Naive thymus-derived CD4-positive, alpha-beta T cell (primary cell): Measurements from ENCODE around the gene CNIH4. TPM values are rescaled to one million over a fixed set of nuclear protein-coding genes. Genes with fewer than 3 reads are reported as not detected.

Source experiments
- ATAC-seq: fragments of 150-1000 bp; cut with Tn5 transposase; 2 replicates; pipeline ENCODE4 v1.10.0; 2021; ENCODE audit warnings: mild to moderate bottlenecking, moderate library complexity
- CTCF ChIA-PET: fragments of 350-600 bp; sonication (Branson Sonifier 250); formaldehyde crosslinking; loops from one replicate; lab custom pipeline; 2021; ENCODE audit warnings: antibody characterized with exemption; lab: Charles Lee
- POLR2A ChIA-PET: fragments of 350-600 bp; sonication (Branson Sonifier 250); formaldehyde crosslinking; loops from one replicate; lab custom pipeline; 2021; ENCODE audit warnings: antibody characterized with exemption, inconsistent platforms; lab: Charles Lee
- DNase-seq, 9 donors: peaks; one replicate each; pipeline versions ENCODE4 v3.0.0 to v3.0.0-alpha.2; 2020 to 2022; ENCODE audit warnings: mixed read lengths in 1 of 9
- H3K27ac ChIP-seq: one replicate; pipeline ENCODE4 v1.7.0; 2013; ENCODE audit warnings: mild to moderate bottlenecking, low read depth, low read length, moderate library complexity
- H3K27me3 ChIP-seq, 2 donors: one replicate each; pipeline ENCODE4 v1.7.0; 2013; ENCODE audit warnings: low read length in 2 of 2, mild to moderate bottlenecking in 2 of 2, moderate library complexity in 2 of 2; ENCODE audit not compliant: control insufficient read depth in 2 of 2, insufficient read depth in 2 of 2
- H3K36me3 ChIP-seq, 3 experiments: 1 replicate in 2 of 3; 2 replicates in 1 of 3; pipeline ENCODE4 v1.7.0; 2013; ENCODE audit warnings: low read length in 3 of 3, mild to moderate bottlenecking in 3 of 3, moderate library complexity in 1 of 3; ENCODE audit not compliant: insufficient read depth in 3 of 3, control insufficient read depth in 2 of 3
- H3K4me1 ChIP-seq, 2 donors: one replicate each; pipeline ENCODE4 v1.7.0; 2013; ENCODE audit warnings: low read length in 2 of 2, mild to moderate bottlenecking in 2 of 2, moderate library complexity in 1 of 2; ENCODE audit not compliant: control insufficient read depth in 2 of 2, insufficient read depth in 2 of 2
- H3K4me3 ChIP-seq: 2 replicates; pipeline ENCODE4 v1.7.0; 2013; ENCODE audit warnings: mild to moderate bottlenecking, low read length
- H3K9me3 ChIP-seq, 3 experiments: 1 replicate in 2 of 3; 2 replicates in 1 of 3; pipeline ENCODE4 v1.7.0; 2013; ENCODE audit warnings: low read length in 3 of 3; ENCODE audit not compliant: control insufficient read depth in 2 of 3
- H3K27ac Mint-ChIP-seq, 9 donors: one replicate each; pipeline ENCODE4 v1.8.0; 2020 to 2022; ENCODE audit warnings: mixed read lengths in 9 of 9, mild to moderate bottlenecking in 8 of 9, moderate library complexity in 5 of 9, inconsistent platforms in 2 of 9
- H3K27me3 Mint-ChIP-seq, 5 donors: one replicate each; pipeline ENCODE4 v1.8.0; 2021 to 2022; ENCODE audit warnings: mixed read lengths in 5 of 5, mild to moderate bottlenecking in 1 of 5
- H3K36me3 Mint-ChIP-seq, 5 donors: one replicate each; pipeline ENCODE4 v1.8.0; 2020 to 2022; ENCODE audit warnings: mixed read lengths in 5 of 5, mild to moderate bottlenecking in 3 of 5, inconsistent platforms in 1 of 5
- H3K4me1 Mint-ChIP-seq, 7 donors: one replicate each; pipeline ENCODE4 v1.8.0; 2020 to 2022; ENCODE audit warnings: mixed read lengths in 7 of 7, mild to moderate bottlenecking in 3 of 7, inconsistent platforms in 1 of 7
- H3K4me3 Mint-ChIP-seq, 10 donors: one replicate each; pipeline ENCODE4 v1.8.0; 2020 to 2022; ENCODE audit warnings: mild to moderate bottlenecking in 10 of 10, mixed read lengths in 10 of 10, moderate library complexity in 6 of 10, inconsistent platforms in 2 of 10
- H3K9me3 Mint-ChIP-seq, 11 donors: one replicate each; pipeline ENCODE4 v1.8.0; 2020 to 2022; ENCODE audit warnings: mixed read lengths in 11 of 11, mild to moderate bottlenecking in 4 of 11, inconsistent platforms in 1 of 11, moderate library complexity in 1 of 11
- intact Hi-C, 2 donors: fragments of 100-400 bp; cut with micrococcal nuclease; formaldehyde crosslinking; loops; one replicate each; pipeline ENCODE4 v1.15.1; 2023
- polyA plus RNA-seq, 2 donors: library from polyadenylated mRNA; unstranded; fragments of 300-500 nt; fragmentation: Illumina TruSeq; gene quantifications; one replicate each; pipeline ENCODE4 v1.2.3, GENCODE V29; 2021
- total RNA-seq, 6 experiments: library from RNA in 5 of 6; stranded (reverse) in 5 of 6; gene quantifications; 1 replicate in 5 of 6; 2 replicates in 1 of 6; pipeline ENCODE4 v1.2.3 and lab custom pipeline; 2021 to 2026

Gene CNIH4
- total and polyA plus RNA-seq, 7 experiments from 2014 or later: 28.1 to 44.8 (median 39.8) TPM

GRCh38 chr1:224353975-224354925, 2.4 kb upstream of the CNIH4 start:
- no peak overlapping the region for H3K4me3 ChIP-seq
- peaks cover 0 to 10% (median 4%) of the 10 kb centered on the region in 5 donors for H3K36me3 Mint-ChIP-seq
- H3K27ac Mint-ChIP-seq: peak overlapping the region in 2 of 9 donors; percentile 29 to 54
- H3K9me3 Mint-ChIP-seq: no peaks in the 10 kb centered on the region
- ATAC-seq (no peak), DNase-seq (no peak)
- no peaks in the 10 kb centered on the region for H3K27me3 Mint-ChIP-seq
- H3K4me1 Mint-ChIP-seq: peaks cover 19 to 41% (median 25%) of the 10 kb centered on the region in 7 donors
- H3K9me3 ChIP-seq: no peaks in the 10 kb centered on the region
- POLR2A ChIA-PET: interaction anchor here (0.8 to 1.2 kb wide), 2 partner anchors 8 to 79 kb away, joined by 3 read pairs; no protein-coding TSS in a partner anchor
- H3K4me1 ChIP-seq: peaks cover 16 to 19% of the 10 kb centered on the region in 2 donors
- no peaks in the 10 kb centered on the region for H3K27me3 ChIP-seq
- intact Hi-C loops: loop anchor here in 1 of 2 donors (10.0 kb wide), 1 partner anchor 271 kb away; no protein-coding TSS in a partner anchor
- no peak overlapping the region for H3K27ac ChIP-seq
- H3K4me3 Mint-ChIP-seq: peak overlapping the region in 1 of 10 donors; percentile 16
- CTCF ChIA-PET: interaction anchor here (0.6 kb wide), 1 partner anchor 188 kb away, joined by 3 read pairs; no protein-coding TSS in a partner anchor
- H3K36me3 ChIP-seq: no peaks in the 10 kb centered on the region

GRCh38 chr1:224357626-224358124, 996 bp downstream of the CNIH4 start:
- H3K4me1 Mint-ChIP-seq: peaks cover 30 to 65% (median 48%) of the 10 kb centered on the region in 7 donors
- H3K36me3 ChIP-seq: no peaks in the 10 kb centered on the region
- ChIA-PET POLR2A (interaction anchor here (0.8 to 3.1 kb wide), 8 partner anchors 9 to 76 kb away, joined by 3 to 13 read pairs (median 7); partner anchors contain the start of genes NVL and WDR26), CTCF (interaction anchor here (1.0 to 2.2 kb wide), 3 partner anchors 18 to 73 kb away, joined by 3 to 6 read pairs (median 3); no protein-coding TSS in a partner anchor)
- H3K27me3 ChIP-seq: no peaks in the 10 kb centered on the region
- H3K9me3 ChIP-seq: no peaks in the 10 kb centered on the region
- no peaks in the 10 kb centered on the region for H3K9me3 Mint-ChIP-seq
- H3K36me3 Mint-ChIP-seq: peaks cover 0 to 17% (median 9%) of the 10 kb centered on the region in 5 donors
- H3K4me1 ChIP-seq: peaks cover 16 to 27% of the 10 kb centered on the region in 2 donors
- H3K27ac ChIP-seq: peak overlapping the region; percentile 83
- ATAC-seq (no peak), DNase-seq (no peak)
- H3K27me3 Mint-ChIP-seq: no peaks in the 10 kb centered on the region
- peak overlapping the region; percentile 87 to 98 (median 92) for H3K4me3 Mint-ChIP-seq
- intact Hi-C loops: loop anchor here (2.0 to 10.0 kb wide), 5 partner anchors 17 to 1645 kb away; partner anchors contain the start of genes AIDA (in 1 of the 2) and BROX (in 1 of the 2)
- H3K4me3 ChIP-seq: peak overlapping the region; percentile 67
- peak overlapping the region; percentile 71 to 94 (median 86) for H3K27ac Mint-ChIP-seq

- no peaks in the 10 kb centered on the region for H3K36me3 ChIP-seq
- no peaks in the 10 kb centered on the region for H3K9me3 ChIP-seq
- intact Hi-C loops: loop anchor here in 1 of 2 donors (5.0 to 10.0 kb wide), 2 partner anchors 267 to 1646 kb away; partner anchors contain the start of genes AIDA and BROX
- peaks cover 16 to 27% of the 10 kb centered on the region in 2 donors for H3K4me1 ChIP-seq
- ChIA-PET POLR2A (interaction anchor here (0.7 to 3.1 kb wide), 8 partner anchors 20 to 80 kb away, joined by 3 to 13 read pairs (median 7); partner anchors contain the start of genes NVL and WDR26), CTCF (interaction anchor here (1.0 to 2.2 kb wide), 3 partner anchors 17 to 73 kb away, joined by 3 to 6 read pairs (median 3); no protein-coding TSS in a partner anchor)
- no peaks in the 10 kb centered on the region for H3K27me3 ChIP-seq
- H3K36me3 Mint-ChIP-seq: peaks cover 0 to 20% (median 10%) of the 10 kb centered on the region in 5 donors
- peak overlapping the region; percentile 67 for H3K4me3 ChIP-seq
- H3K9me3 Mint-ChIP-seq: no peaks in the 10 kb centered on the region
- no peaks in the 10 kb centered on the region for H3K27me3 Mint-ChIP-seq
- no peak for DNase-seq
- H3K4me1 Mint-ChIP-seq: peaks cover 35 to 70% (median 54%) of the 10 kb centered on the region in 7 donors
- peak overlapping the region; percentile 87 to 98 (median 92) for H3K4me3 Mint-ChIP-seq
- ATAC-seq: no peak
- peak overlapping the region; percentile 83 for H3K27ac ChIP-seq
- H3K27ac Mint-ChIP-seq: peak overlapping the region in 7 of 9 donors; percentile 50 to 94 (median 89)
Observed at GRCh38 chr1:224358237-224358636, 1.6 kb downstream of the CNIH4 start.

DNA sequence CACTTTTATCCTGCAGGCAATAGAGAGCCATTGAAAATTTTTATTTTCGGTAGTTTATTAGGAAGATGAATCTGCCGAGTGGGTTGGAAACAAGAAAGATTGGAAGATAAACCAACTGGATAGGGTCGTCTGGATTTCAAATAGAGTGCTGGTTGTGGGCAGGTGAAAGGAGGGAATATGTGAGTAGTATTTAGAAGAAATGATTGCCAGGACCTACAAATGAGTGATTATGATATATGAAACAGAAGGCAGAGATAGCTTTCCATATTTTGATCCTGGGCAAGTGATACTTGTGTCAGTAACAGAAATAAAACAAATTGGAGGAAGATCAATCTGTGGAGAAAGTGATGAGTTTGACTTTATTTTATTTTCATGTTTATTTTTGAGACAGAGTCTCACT, 2.5 kb downstream of the CNIH4 start:
- Mint-ChIP-seq H3K9me3 (no peaks in the 10 kb centered on the region), H3K4me1 (peaks cover 40 to 78% (median 64%) of the 10 kb centered on the region in 7 donors), H3K4me3 (peak overlapping the region; percentile 4 to 98 (median 92)), H3K27me3 (no peaks in the 10 kb centered on the region), H3K27ac (peak overlapping the region in 5 of 9 donors; percentile 9 to 89 (median 45)), H3K36me3 (peaks cover 0 to 29% (median 10%) of the 10 kb centered on the region in 5 donors)
- H3K4me1 ChIP-seq: peaks cover 16 to 33% of the 10 kb centered on the region in 2 donors
- no peaks in the 10 kb centered on the region for H3K9me3 ChIP-seq
- H3K27ac ChIP-seq: no peak overlapping the region
- ATAC-seq: no peak
- peaks cover 0 to 4% (median 0%) of the 10 kb centered on the region in 3 experiments for H3K36me3 ChIP-seq
- CTCF ChIA-PET: no interaction called here
- intact Hi-C loops: loop anchor here in 1 of 2 donors (5.0 to 10.0 kb wide), 2 partner anchors 266 to 1647 kb away; partner anchors contain the start of genes AIDA and BROX
- no peak overlapping the region for H3K4me3 ChIP-seq
- POLR2A ChIA-PET: interaction anchor here (0.5 to 3.1 kb wide), 2 partner anchors 8 to 75 kb away, joined by 3 to 9 read pairs; partner anchors contain the start of gene WDR26
- no peak for DNase-seq
- no peaks in the 10 kb centered on the region for H3K27me3 ChIP-seq

DNA sequence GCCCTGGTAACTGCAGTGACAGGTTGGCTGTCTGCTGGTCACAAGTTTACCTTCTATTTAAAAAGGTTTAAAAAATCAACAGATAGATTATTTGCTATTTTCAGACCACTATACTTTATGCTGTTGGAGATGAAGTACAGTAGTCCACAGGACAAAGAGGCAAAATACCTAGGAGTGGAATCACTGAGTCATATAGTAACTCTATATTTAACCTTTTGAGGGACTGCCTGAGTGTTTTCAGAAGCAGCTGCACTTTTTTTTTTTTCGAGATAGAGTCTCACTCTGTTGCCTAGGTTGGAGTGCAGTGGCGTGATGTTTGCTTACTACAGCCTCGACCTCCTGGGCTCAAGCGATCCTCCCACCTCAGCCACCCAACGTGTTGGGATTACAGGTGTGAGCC, 11.7 kb downstream of the CNIH4 start:
- H3K4me3 ChIP-seq: no peak overlapping the region
- DNase-seq (no peak), ATAC-seq (no peak)
- H3K36me3 ChIP-seq: peaks cover 13 to 53% (median 22%) of the 10 kb centered on the region in 3 experiments
- Mint-ChIP-seq H3K36me3 (peaks cover 9 to 67% (median 41%) of the 10 kb centered on the region in 5 donors), H3K9me3 (no peaks in the 10 kb centered on the region), H3K4me3 (no peak overlapping the region), H3K27ac (peak overlapping the region in 1 of 9 donors; percentile 49), H3K4me1 (peaks cover 24 to 61% (median 49%) of the 10 kb centered on the region in 7 donors), H3K27me3 (no peaks in the 10 kb centered on the region)
- intact Hi-C loops: no loop called here
- H3K9me3 ChIP-seq: no peaks in the 10 kb centered on the region
- no peak overlapping the region for H3K27ac ChIP-seq
- peaks cover 0 to 6% of the 10 kb centered on the region in 2 donors for H3K4me1 ChIP-seq
- ChIA-PET POLR2A (no interaction called here), CTCF (no interaction called here)
- H3K27me3 ChIP-seq: no peaks in the 10 kb centered on the region
